GM18861 (cell line): Measurements from ENCODE around the gene CCL26.
"Not testable (repeated sequence)": the region's sequence is repeated elsewhere in the genome, so short reads cannot be mapped to it uniquely, and the experiment has no call there.

ENCODE experiments used
- ATAC-seq: cut with Tn5 transposase; IDR thresholded peaks from one replicate; pipeline ENCODE4 v1.9.1; 2021; ENCODE audit not compliant: unreplicated experiment

Gene CCL26

DNA sequence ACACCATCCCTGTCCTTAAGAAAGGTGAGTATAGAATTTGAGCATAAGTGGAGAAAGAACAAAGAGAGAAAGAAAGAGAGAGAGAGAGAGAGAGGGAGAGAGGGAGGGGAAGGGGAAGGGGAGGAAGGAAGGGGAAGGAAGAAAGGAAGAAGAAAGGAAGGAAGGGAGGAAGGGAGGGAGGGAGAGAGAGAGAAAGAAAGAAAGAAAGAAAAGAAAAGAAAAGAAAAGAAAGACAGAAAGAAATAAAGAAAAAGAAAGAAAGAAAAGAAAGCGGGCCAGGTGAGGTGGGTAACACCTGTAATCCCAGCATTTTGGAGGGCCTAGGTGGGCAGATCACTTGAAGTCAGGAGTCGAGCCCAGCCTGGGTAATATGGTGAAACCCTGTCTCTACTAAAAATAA is 21.7 kb upstream of the CCL26 start:
- no peak for ATAC-seq

- ATAC-seq = not testable (repeated sequence)
Observed at GRCh38 chr7:75792567-75792966, 20.6 kb upstream of the CCL26 start.

- ATAC-seq = no peak
Observed at GRCh38 chr7:75789361-75789924, 17.4 kb upstream of the CCL26 start.

GRCh38 chr7:75788154-75788847 is 16.3 kb upstream of the CCL26 start:
- not testable (repeated sequence) for ATAC-seq

GRCh38 chr7:75783058-75783457 is 11.0 kb upstream of the CCL26 start:
- ATAC-seq = not testable (repeated sequence)

DNA sequence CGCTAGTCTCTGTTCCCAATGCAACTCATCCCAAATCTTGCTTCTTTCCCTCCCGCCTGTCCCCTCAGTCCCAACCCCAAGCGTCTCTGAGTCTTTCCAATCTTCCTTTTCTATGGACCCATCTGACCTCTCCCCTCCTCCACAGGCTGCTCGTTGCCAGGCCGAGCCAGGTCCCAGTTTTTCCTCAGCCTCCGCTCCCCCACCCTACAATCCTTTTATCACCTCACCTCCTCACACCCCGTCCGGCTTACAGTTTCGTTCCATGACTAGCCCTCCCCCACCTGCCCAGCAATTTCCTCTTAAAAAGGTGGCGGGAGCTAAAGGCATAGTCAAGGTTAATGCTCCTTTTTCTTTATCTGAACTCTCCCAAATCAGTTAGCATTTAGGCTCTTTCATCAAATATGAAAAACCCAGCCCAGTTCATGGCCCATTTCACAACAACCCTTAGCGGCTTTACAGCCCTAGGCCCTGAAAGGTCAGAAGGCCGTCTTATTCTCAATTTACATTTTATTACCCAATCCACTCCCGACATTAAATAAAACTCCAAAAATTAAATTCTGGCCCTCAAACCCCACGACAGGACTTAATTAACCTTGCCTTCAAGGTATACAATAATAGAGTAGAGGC is 8.7 kb upstream of the CCL26 start:
- ATAC-seq = not testable (repeated sequence)

GRCh38 chr7:75779516-75779915 is 7.5 kb upstream of the CCL26 start:
- ATAC-seq = not testable (repeated sequence)

- ATAC-seq = not testable (repeated sequence)
Observed at GRCh38 chr7:75779035-75779434, 7.0 kb upstream of the CCL26 start.

- no peak for ATAC-seq
Observed at GRCh38 chr7:75776295-75776971, 4.4 kb upstream of the CCL26 start.

DNA sequence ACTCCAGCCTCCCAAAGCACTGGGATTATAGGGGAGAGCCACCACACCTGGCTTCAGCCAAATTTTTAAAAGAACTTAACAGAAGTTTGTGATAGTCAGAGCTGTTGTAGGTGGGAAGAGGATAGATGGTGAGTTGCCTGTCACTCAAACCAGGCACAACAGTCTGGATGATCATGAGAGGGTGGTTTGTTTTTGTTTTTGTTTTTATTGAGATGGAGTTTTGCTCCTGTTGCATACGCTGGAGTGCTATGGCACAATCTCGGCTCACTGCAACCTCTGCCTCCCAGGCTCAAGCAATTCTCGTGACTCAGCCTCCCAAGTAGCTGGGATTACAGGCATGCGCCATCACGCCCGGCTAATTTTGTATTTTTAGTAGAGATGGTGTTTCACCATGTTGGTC is 1.9 kb upstream of the CCL26 start:
- ATAC-seq = not testable (repeated sequence)

- ATAC-seq = no peak
Observed at GRCh38 chr7:75771224-75771623, 787 bp downstream of the CCL26 start.

- ATAC-seq = peak; percentile 59
Observed at GRCh38 chr7:75762350-75762917, 9.6 kb downstream of the CCL26 start.

GRCh38 chr7:75761801-75762200 is 10.2 kb downstream of the CCL26 start:
- not testable (repeated sequence) for ATAC-seq

GRCh38 chr7:75758491-75758890 is 13.5 kb downstream of the CCL26 start:
- no peak for ATAC-seq

- no peak for ATAC-seq
Observed at GRCh38 chr7:75757860-75758259, 14.2 kb downstream of the CCL26 start.

DNA sequence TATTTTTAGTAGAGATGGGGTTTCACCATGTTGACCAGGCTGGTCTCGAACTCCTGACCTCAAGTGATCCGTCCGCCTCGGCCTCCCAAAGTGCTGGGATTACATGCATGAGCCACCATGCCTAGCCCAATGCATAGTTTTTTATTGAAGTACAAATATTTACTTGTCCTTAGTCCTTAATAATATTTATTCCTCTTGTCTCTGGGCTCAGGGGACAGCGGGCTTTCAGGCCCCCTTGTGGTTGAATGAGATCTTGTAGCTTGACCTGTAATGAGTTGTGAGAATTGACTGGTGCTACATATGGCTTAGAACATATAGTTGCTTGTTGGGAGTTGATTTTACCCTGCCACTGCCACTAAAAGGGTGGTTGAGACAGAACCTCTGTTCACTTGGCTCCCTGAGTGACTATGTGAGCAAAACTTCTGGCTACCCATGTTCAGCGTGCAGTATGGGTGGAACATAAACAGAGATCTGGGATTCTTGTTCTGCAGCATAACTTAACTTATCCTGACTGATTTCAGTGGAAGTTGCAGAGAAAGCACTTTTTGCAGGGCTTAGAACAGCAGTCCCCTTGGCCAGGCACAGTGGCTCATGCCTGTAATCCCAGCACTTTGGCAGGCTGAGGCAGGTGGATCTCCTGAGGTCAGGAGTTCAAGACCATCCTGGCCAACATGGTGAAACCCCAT is 14.9 kb downstream of the CCL26 start:
- no peak for ATAC-seq

- ATAC-seq = no peak
Observed at GRCh38 chr7:75756206-75756990, 15.6 kb downstream of the CCL26 start.

GRCh38 chr7:75743455-75743859 is 28.6 kb downstream of the CCL26 start:
- no peak for ATAC-seq

DNA sequence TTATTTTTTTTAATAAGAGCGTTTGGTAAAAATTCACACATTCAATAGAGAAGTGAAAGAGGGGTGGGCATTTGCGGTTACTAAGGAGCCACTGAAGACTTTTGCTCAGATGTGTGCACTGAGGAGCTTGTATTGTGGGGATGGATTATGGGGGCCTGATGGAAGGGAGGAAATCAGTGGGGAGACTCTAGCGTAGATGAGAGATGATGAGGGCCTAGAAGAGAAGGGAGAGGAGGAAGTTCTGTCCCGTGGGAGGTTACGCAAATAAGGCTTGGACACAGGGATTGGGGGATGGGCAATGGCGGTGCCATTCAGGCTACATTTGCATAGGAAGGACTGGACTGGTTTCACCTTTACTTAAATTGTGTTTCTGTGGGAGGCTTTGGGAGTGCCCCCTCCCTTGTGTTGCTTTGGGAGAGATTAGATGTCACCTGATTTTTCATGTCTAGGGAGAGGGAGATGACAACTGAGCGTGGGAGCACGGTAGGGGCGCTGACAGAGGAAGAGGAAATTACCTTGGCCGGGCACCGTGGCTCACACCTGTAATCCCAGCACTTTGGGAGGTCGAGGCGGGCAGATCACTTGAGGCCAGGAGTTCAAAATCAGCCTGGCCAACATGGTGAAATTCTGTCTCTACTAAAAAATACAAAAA is 31.0 kb downstream of the CCL26 start:
- ATAC-seq = no peak
